Measurements from ENCODE around the gene HDAC4.

- no peak for TF ChIP-seq CTCF (IDR thresholded peaks at IDR 0.05)
- TF ChIP-seq ZFX (IDR thresholded peaks at IDR 0.05; ENCODE audit: borderline replicate concordance), result no peak
Measured at GRCh38 chr2:239273280-239274234, 127.3 kb downstream of the HDAC4 start.

All from 22Rv1 (cell line).